ENCODE measurements around the gene DEFB131A.
A peak's percentile ranks its signal among the peaks of the same experiment; 100 is the strongest.
"Not testable (repeated sequence)": the region's sequence is repeated elsewhere in the genome, so short reads cannot be mapped to it uniquely, and the experiment has no call there.

Gene DEFB131A

DNA sequence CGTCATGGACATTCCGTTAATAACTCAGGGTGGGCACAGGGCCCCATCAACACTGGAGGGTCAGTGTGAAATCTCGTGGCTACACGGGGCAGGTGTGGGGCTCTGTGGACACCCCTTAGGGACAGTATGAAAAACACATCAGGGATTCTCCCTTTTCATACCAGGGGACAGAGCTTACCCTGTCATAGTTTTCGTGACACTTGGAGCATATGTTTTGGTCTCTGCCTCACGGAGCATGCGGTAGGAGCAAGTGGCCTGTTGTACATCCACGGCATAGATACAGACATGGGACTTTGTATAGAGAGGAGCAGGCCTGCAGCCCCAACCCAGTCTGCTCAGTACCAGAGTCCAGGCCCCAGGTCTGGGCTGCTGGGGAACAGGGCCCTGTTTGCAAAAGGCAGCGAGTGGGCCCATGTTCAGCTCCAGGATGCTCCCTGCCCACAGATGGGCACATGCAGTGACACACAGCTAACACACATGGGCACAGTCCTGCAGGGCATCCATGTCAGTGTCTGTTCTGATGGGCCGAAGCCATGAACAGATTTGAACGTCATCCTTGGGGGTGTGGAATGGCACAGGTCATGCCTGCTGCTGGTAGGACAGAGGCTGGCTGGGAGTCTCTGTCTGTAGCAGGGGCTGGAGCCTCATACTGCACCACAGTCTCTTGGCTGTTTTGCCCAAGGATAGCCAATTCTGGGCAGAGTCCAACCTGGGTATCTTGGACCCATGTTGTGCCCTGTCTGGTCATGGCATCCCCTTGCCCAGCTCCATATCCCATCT lies 50.2 kb downstream of the DEFB131A start:
- not testable (repeated sequence) for DNase-seq (ENCODE audit: low read depth)

DNA sequence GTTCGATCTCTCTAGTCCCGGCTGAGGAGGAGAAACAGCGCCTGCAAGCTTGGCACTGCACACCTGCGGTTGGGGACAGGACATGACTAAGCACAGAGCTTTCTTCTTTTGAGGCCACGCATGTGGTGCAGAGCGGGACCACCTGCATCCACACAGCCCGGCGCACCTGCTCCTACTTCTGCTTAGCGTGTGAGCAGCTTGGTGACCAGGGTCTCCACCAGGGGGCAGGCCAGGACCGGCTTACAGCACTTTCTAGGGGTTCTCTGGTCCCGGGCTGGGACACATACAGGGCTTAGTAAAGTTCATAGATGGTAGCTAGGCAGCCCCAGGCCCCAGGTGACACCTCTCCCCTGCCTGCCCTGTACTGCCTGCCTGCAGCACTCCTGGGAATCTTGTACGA lies 51.2 kb downstream of the DEFB131A start:
- DNase-seq (ENCODE audit: low read depth) = peak; percentile 0

DNA sequence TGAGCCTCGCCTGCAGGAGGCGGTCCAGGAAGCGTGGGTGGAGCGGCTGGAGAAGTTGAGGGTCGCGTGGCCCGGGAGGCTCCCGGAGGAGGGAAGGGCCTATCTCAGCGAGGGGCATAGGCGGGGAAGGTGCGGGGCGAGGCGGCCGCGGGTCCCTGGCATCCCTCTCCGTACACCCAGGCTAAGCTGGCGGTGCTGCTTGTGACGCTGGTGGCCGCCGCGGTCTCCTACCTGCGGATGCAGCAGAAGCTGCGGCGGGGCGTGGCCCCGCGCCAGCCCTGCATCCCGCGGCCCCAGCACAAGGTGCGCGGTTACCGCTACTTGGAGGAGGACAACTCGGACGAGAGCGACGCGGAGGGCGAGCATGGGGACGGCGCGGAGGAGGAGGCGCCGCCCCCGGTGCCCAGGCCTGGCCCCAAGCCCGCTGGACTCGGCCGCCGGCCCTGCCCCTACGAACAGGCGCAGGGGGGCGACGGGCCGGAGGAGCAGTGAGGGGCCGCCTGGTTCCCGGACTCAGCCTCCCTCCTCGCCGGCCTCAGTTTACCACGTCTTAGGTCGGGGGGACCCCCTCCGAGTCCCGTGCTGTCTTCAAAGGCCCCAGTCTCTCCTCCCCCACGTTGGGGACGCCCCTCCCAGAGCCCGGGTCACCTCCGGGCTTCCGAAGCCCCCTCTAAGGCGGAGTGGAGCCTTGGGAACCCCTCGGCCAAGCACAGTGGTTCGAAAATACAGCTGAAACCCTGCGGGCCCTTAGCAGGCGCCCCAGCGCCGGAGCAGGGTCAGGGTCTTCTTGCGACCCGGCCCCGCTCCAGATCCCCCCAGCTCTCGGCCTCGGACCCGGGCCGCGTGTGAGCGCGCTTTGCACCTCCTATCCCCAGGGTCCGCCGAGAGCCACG lies 53.6 kb downstream of the DEFB131A start:
- not testable (repeated sequence) for DNase-seq (ENCODE audit: low read depth)

DNA sequence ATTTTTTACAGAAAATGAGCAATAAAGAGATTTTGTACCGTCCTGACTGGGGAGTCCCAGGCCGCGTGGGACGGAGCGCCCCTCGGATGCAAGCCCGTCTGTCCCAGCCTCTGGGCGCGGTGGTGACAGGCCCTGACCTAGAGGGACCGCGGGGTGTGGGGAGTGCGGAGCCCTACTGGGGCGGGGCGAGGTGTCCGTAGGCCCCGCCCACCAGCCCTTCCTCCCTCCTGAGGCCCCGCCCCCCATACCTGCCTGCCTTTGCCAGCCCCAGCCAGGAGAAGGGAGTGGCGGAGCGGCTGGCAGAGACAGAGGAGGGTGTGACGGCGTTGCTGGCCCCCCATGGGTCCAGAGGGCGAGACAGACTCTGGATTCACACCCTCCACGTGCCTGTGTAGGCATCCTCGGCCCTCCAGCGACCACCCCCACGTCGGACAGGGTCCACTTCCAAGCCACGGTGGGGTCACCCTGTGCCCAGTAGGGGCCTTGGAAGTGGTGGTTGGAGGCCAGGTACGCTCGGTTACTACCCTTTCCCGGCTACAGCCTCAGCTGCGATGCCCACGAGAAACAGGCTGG lies 54.3 kb downstream of the DEFB131A start:
- not testable (repeated sequence) for DNase-seq (ENCODE audit: low read depth)

DNA sequence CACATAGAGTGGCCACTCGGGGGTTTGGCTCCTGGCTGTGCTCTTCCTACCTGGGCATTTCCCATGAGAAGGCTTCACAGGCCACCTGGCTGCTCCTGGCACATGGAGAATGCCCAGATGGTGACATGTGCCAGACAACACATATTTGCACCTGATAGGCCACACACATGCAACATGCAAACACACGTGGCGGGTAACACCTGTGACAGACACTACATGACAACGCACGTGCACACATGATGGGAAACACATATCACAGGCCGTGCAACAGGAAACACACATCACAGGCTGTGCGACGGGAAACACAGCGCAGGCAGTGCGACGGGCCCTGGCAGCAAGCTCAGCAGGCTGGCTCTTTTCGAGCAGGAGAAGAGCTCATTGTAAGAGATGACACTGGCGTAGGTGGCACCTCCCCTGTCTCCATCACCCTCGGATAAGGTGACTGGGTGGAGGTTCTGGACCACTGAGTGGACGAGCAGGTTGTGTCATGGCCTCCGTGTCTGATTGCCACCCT lies 55.8 kb downstream of the DEFB131A start:
- not testable (repeated sequence) for DNase-seq (ENCODE audit: low read depth)
